K562 (cell line): ENCODE results near the gene OR2W3. TPM values are rescaled to one million over a fixed set of nuclear protein-coding genes. Genes with fewer than 3 reads are reported as not detected.

Source experiments
- ATAC-seq: fragments of 200-7000 bp; cut with Tn5 transposase; 3 replicates; pipeline ENCODE4 v1.9.1; 2020; ENCODE audit warnings: moderate library complexity
- BruUV-seq: library from RNA; stranded (reverse); fragments of 400-500 nt; replicated peaks from 2 replicates; lab custom pipeline; 2021; lab: Mats Ljungman, UMichigan
- CTCF ChIA-PET: fragments of 300-600 bp; formaldehyde crosslinking; extraction: SDS; loops from one replicate; lab custom pipeline; 2021; ENCODE audit warnings: low intra/inter-chr PET ratio; lab: Yijun Ruan, JAX
- POLR2A ChIA-PET: fragments of 300-600, 350-650 bp; sonication (Branson Sonifier 250); formaldehyde crosslinking; extraction: SDS; loops from one replicate; lab custom pipeline; 2021; ENCODE audit warnings: antibody characterized with exemption, inconsistent platforms; lab: Yijun Ruan, JAX
- DNase-seq, 4 experiments: peaks; one replicate each; pipeline versions ENCODE4 v3.0.0 to v3.0.0-alpha.2; 2011 to 2018; ENCODE audit warnings: low spot score in 3 of 4, mixed read lengths in 3 of 4; ENCODE audit errors: extremely low read depth in 1 of 4
- FAIRE-seq: peaks from 2 replicates; lab custom pipeline; 2011; peaks lifted over from hg19 to GRCh38; lab: Jason Lieb, UNC
- H2AFZ ChIP-seq: 2 replicates; pipeline ENCODE4 v1.6.0; 2011; ENCODE audit warnings: low read depth, low read length, control low read depth, inconsistent platforms
- H3K27ac ChIP-seq: fragments of 200-600 bp; 3 replicates; pipeline ENCODE4 v1.8.0; 2011; ENCODE audit warnings: low read depth, mild to moderate bottlenecking, control low read depth, inconsistent platforms, low read length, moderate library complexity, mixed read lengths; ENCODE audit errors: extremely low read depth
- H3K27me3 ChIP-seq, 2 experiments: fragments of 300-600 bp in 1 of 2; 2 replicates in 1 of 2; 3 replicates in 1 of 2; pipeline versions ENCODE4 v1.6.0 to v1.8.0; 2011; ENCODE audit warnings: inconsistent platforms in 2 of 2, low read length in 2 of 2, mild to moderate bottlenecking in 1 of 2, mixed read lengths in 1 of 2, moderate library complexity in 1 of 2; ENCODE audit not compliant: control insufficient read depth in 2 of 2, insufficient read depth in 2 of 2
- H3K36me3 ChIP-seq: fragments of 300-600 bp; 3 replicates; pipeline ENCODE4 v1.8.0; 2011; ENCODE audit warnings: mild to moderate bottlenecking, low read length, inconsistent platforms; ENCODE audit not compliant: control insufficient read depth, insufficient read depth
- H3K4me1 ChIP-seq, 2 experiments: fragments of 200-600 bp in 1 of 2; replicated peaks in 1 of 2; 2 replicates in 1 of 2; 3 replicates in 1 of 2; pipeline versions ENCODE4 v1.5.1 to v1.8.0; 2011; ENCODE audit warnings: inconsistent platforms in 2 of 2, low read length in 2 of 2, mild to moderate bottlenecking in 1 of 2, mixed read lengths in 1 of 2, moderate library complexity in 1 of 2; ENCODE audit not compliant: control insufficient read depth in 2 of 2, insufficient read depth in 2 of 2
- H3K4me2 ChIP-seq: 2 replicates; pipeline ENCODE4 v1.6.1; 2011; ENCODE audit warnings: low read length, control low read depth, inconsistent platforms, mixed read lengths; ENCODE audit not compliant: insufficient read depth
- H3K4me3 ChIP-seq: fragments of 200-600 bp; sonication (generic), shearing (Covaris generic); 2 replicates; pipeline ENCODE4 v1.5.1; 2016; ENCODE audit warnings: control low read depth, inconsistent platforms
- H3K79me2 ChIP-seq: fragments of 200-600 bp; 3 replicates; pipeline ENCODE4 v1.8.0; 2011; ENCODE audit warnings: low read length, inconsistent platforms; ENCODE audit not compliant: control insufficient read depth, insufficient read depth
- H3K9ac ChIP-seq, 2 experiments: 2 replicates each; pipeline versions ENCODE4 v1.6.0 to v1.6.1; 2011; ENCODE audit warnings: low read depth in 2 of 2, low read length in 2 of 2, control low read depth in 1 of 2, inconsistent platforms in 1 of 2, mild to moderate bottlenecking in 1 of 2, mixed read lengths in 1 of 2; ENCODE audit not compliant: insufficient read depth in 1 of 2
- H3K9me1 ChIP-seq: one replicate; pipeline ENCODE4 v1.6.0; 2011; ENCODE audit warnings: inconsistent platforms, mild to moderate bottlenecking, low read length, moderate library complexity; ENCODE audit not compliant: control insufficient read depth, insufficient read depth
- H3K9me3 ChIP-seq: replicated peaks from 2 replicates; pipeline ENCODE4 v1.5.1; 2011; ENCODE audit warnings: low read depth, low read length, inconsistent platforms; ENCODE audit not compliant: control insufficient read depth, insufficient read depth
- H4K20me1 ChIP-seq: replicated peaks from 2 replicates; pipeline ENCODE4 v1.6.1; 2011; ENCODE audit warnings: low read length, inconsistent platforms, mixed read lengths; ENCODE audit not compliant: control insufficient read depth, insufficient read depth
- DIDO1 ChIP-seq: fragments of 450-650 bp; IDR thresholded peaks from 2 replicates; pipeline ENCODE4 v1.6.1; 2016; ENCODE audit warnings: low read depth, missing biosample characterization, missing genetic modification characterization
- JUN ChIP-seq, 2 experiments: sonication (generic) in 1 of 2; formaldehyde crosslinking in 1 of 2; IDR thresholded peaks; 2 replicates each; pipeline versions ENCODE4 v1.6.1 to v1.8.0; 2012 to 2022; ENCODE audit warnings: borderline replicate concordance in 2 of 2, mild to moderate bottlenecking in 2 of 2, improper control_type of control experiment in 1 of 2, low read depth in 1 of 2, low read length in 1 of 2, missing genetic modification reagents in 1 of 2
- JUND ChIP-seq, 2 experiments: IDR thresholded peaks; 2 replicates in 1 of 2; 3 replicates in 1 of 2; pipeline ENCODE4 v1.6.1; 2011; ENCODE audit warnings: borderline replicate concordance in 2 of 2, low read depth in 2 of 2, low read length in 2 of 2, improper control_type of control experiment in 1 of 2, missing biosample characterization in 1 of 2, missing genetic modification characterization in 1 of 2, missing genetic modification reagents in 1 of 2
- NCOA6 ChIP-seq: fragments of 450-650 bp; IDR thresholded peaks from 2 replicates; pipeline ENCODE4 v1.6.1; 2017; ENCODE audit warnings: mild to moderate bottlenecking
- PHF21A ChIP-seq: fragments of 450-650 bp; IDR thresholded peaks from 2 replicates; pipeline ENCODE4 v1.6.1; 2017; ENCODE audit warnings: low read depth, borderline replicate concordance
- TAL1 ChIP-seq: fragments of 450-650 bp; IDR thresholded peaks from 2 replicates; pipeline ENCODE4 v1.6.1; 2016; ENCODE audit warnings: mild to moderate bottlenecking
- WGBS: fragments of 100-300 bp; shearing (Covaris generic); methylation state at CpG from one replicate; pipeline ENCODE4 v1.1.6; 2016; ENCODE audit warnings: low coverage, mixed read lengths; ENCODE audit not compliant: insufficient coverage; ENCODE audit errors: missing lambda C conversion rate; 5-methylcytosine and 5-hydroxymethylcytosine counted together
- in situ Hi-C: fragments of 300-500 bp; cut with MboI; formaldehyde crosslinking; loops from 4 replicates; pipeline ENCODE4 v1.15.0; 2018; ENCODE audit warnings: inconsistent platforms, mixed read lengths
- intact Hi-C: fragments of 100-400 bp; cut with micrococcal nuclease; formaldehyde crosslinking; loops from 2 replicates; pipeline ENCODE4 v1.14.2; 2022
- polyA plus RNA-seq, 8 experiments: library from polyadenylated mRNA; depleted of rRNA in 4 of 8; stranded (reverse) in 5 of 8; unstranded in 3 of 8; fragments of >200 nt; fragmentation: Nextera tagmentation in 2 of 8; fragmentation: Illumina TruSeq in 1 of 8; extraction: Ambion mirVana in 2 of 8; extraction: Trizol in 1 of 8; gene quantifications; 2 replicates each; pipeline versions ENCODE4 v1.2.1 to v1.2.3, GENCODE V29; 2011 to 2014; ENCODE audit warnings: inconsistent platforms in 1 of 8, missing spikeins in 1 of 8
- total RNA-seq, 7 experiments: library from RNA; depleted of rRNA in 6 of 7; stranded (reverse); fragments of >200 nt in 6 of 7; fragmentation: Illumina TruSeq in 2 of 7; extraction: Trizol in 2 of 7; gene quantifications; 2 replicates each; pipeline versions ENCODE4 v1.2.1 to v1.2.3, GENCODE V29; 2011 to 2021; ENCODE audit warnings: low replicate concordance in 1 of 7
- TF ChIP-seq, protein P1 (sequence below): sonication (generic); formaldehyde crosslinking; IDR thresholded peaks from 2 replicates; pipeline ENCODE4 v1.5.0; 2020; ENCODE audit warnings: missing genetic modification reagents
- TF ChIP-seq, protein P2 (sequence below): fragments of 450-650 bp; formaldehyde crosslinking; IDR thresholded peaks from 2 replicates; pipeline ENCODE4 v1.4.0; 2020; ENCODE audit warnings: mild to moderate bottlenecking, moderate library complexity
- TF ChIP-seq, protein P3 (sequence below): fragments of 450-650 bp; IDR thresholded peaks from 2 replicates; pipeline ENCODE4 v1.6.1; 2016; ENCODE audit warnings: antibody characterized with exemption
- TF ChIP-seq, protein P4 (sequence below): fragments of 450-650 bp; formaldehyde crosslinking; IDR thresholded peaks from 2 replicates; pipeline ENCODE4 v1.4.0; 2020; ENCODE audit warnings: mild to moderate bottlenecking

Gene OR2W3
- total and polyA plus RNA-seq, 9 of the 15 experiments (the other 6 are each of a cell fraction or from before 2014, with no cell fraction given): 0.67 to 7.6 (median 3.7) TPM

DNA sequence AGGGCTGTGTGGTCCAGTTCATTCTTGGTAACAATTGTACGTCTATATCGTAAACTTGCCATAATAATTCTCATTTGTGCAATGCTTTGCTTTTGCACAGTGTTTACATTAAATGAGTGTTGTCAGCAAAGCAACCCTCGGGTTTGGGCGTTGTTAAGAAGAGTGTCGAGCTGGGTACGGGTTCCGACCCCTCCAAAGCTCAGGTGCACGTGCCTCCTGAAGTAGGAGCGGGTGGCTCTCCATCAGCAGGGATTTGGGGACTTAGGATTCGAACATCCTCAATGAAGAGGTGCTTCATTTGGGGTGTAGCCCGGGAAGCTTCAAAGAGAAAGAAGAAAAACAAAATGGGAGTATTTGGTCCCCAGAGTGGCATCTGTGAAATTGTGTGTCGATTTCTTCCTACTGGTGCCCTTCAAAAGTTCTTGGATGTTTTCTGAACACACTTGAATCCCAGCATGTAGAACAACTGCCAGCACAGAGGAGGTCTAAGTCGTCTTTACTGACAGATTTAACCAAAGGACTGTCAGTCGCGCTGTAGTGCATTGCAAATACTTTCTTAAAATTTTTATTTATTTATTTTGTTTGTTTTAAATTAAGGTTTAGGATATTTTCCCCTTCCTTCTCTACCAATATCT lies 37.3 kb upstream of the OR2W3 start:
- H2AFZ ChIP-seq: peak overlapping the region; percentile 94
- H3K27me3 ChIP-seq: no peaks in the 10 kb centered on the region
- DNase-seq (no peak), FAIRE-seq (peak; percentile 48), ATAC-seq (peak; percentile 0; the same call in 2 of the 3 replicates)
- 2% methylated on average over 15 of the region's 15 CpGs for WGBS
- TSS peak; percentile 43 for BruUV-seq
- H3K27ac ChIP-seq: peak overlapping the region; percentile 88
- POLR2A ChIA-PET: interaction anchor here (0.6 to 2.1 kb wide), 9 partner anchors 8 to 1027 kb away, joined by 3 to 7 read pairs (median 4); no protein-coding TSS in a partner anchor
- peaks cover 26% of the 10 kb centered on the region for H3K36me3 ChIP-seq
- no peaks in the 10 kb centered on the region for H3K9me3 ChIP-seq
- H3K9me1 ChIP-seq: no peaks in the 10 kb centered on the region
- in situ Hi-C loops (no loop called here), intact Hi-C loops (loop anchor here (2.0 to 10.0 kb wide), 3 partner anchors 25 to 969 kb away; partner anchors contain the start of gene SH3BP5L)
- H3K4me2 ChIP-seq: peak overlapping the region; percentile 96
- peaks cover 34 to 36% of the 10 kb centered on the region in 2 experiments for H3K4me1 ChIP-seq
- CTCF ChIA-PET: interaction anchor here (1.7 kb wide), 1 partner anchor 546 kb away, joined by 7 read pairs; no protein-coding TSS in a partner anchor
- H4K20me1 ChIP-seq: no peaks in the 10 kb centered on the region
- peak overlapping the region; percentile 72 to 96 for H3K9ac ChIP-seq
- peak overlapping the region; percentile 84 for H3K4me3 ChIP-seq
- H3K79me2 ChIP-seq: peaks cover 33% of the 10 kb centered on the region
- TF ChIP-seq, protein P1, sequence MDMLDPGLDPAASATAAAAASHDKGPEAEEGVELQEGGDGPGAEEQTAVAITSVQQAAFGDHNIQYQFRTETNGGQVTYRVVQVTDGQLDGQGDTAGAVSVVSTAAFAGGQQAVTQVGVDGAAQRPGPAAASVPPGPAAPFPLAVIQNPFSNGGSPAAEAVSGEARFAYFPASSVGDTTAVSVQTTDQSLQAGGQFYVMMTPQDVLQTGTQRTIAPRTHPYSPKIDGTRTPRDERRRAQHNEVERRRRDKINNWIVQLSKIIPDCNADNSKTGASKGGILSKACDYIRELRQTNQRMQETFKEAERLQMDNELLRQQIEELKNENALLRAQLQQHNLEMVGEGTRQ (CRISPR knock-in tag): 0 out of 2 replicates have a peak, but pooled peaks have one; percentile 7
- TF ChIP-seq NCOA6: 0 out of 2 replicates have a peak, but pooled peaks have one; percentile 1
- no peak for TF ChIP-seq JUN (IDR thresholded peaks at IDR 0.05; ENCODE audit: borderline replicate concordance, low read depth, low read length)
- TF ChIP-seq JUN (CRISPR knock-in tag; IDR thresholded peaks at IDR 0.05; ENCODE audit: borderline replicate concordance): no peak
- TF ChIP-seq, protein P2, sequence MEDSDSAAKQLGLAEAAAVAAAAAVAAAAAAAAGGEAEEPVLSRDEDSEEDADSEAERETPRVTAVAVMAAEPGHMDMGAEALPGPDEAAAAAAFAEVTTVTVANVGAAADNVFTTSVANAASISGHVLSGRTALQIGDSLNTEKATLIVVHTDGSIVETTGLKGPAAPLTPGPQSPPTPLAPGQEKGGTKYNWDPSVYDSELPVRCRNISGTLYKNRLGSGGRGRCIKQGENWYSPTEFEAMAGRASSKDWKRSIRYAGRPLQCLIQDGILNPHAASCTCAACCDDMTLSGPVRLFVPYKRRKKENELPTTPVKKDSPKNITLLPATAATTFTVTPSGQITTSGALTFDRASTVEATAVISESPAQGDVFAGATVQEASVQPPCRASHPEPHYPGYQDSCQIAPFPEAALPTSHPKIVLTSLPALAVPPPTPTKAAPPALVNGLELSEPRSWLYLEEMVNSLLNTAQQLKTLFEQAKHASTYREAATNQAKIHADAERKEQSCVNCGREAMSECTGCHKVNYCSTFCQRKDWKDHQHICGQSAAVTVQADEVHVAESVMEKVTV (CRISPR knock-in tag): no peak
- TF ChIP-seq PHF21A: no peak
- TF ChIP-seq TAL1: no peak
- TF ChIP-seq DIDO1 (tag): no peak
- TF ChIP-seq JUND (IDR thresholded peaks at IDR 0.05; ENCODE audit: borderline replicate concordance, low read depth, low read length): no peak
- TF ChIP-seq JUND (tag; IDR thresholded peaks at IDR 0.05; ENCODE audit: borderline replicate concordance, low read depth, low read length): no peak
- TF ChIP-seq, protein P3, sequence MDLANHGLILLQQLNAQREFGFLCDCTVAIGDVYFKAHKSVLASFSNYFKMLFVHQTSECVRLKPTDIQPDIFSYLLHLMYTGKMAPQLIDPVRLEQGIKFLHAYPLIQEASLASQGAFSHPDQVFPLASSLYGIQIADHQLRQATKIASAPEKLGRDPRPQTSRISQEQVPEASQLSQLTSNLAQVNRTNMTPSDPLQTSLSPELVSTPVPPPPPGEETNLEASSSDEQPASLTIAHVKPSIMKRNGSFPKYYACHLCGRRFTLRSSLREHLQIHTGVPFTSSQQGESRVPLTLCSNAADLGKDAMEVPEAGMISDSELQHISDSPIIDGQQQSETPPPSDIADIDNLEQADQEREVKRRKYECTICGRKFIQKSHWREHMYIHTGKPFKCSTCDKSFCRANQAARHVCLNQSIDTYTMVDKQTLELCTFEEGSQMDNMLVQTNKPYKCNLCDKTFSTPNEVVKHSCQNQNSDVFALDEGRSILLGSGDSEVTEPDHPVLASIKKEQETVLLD: 0 out of 2 replicates have a peak, but pooled peaks have one; percentile 16
- TF ChIP-seq, protein P4, sequence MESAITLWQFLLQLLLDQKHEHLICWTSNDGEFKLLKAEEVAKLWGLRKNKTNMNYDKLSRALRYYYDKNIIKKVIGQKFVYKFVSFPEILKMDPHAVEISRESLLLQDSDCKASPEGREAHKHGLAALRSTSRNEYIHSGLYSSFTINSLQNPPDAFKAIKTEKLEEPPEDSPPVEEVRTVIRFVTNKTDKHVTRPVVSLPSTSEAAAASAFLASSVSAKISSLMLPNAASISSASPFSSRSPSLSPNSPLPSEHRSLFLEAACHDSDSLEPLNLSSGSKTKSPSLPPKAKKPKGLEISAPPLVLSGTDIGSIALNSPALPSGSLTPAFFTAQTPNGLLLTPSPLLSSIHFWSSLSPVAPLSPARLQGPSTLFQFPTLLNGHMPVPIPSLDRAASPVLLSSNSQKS: no peak
